ENCODE data around the gene OR6J1. TPM values are rescaled to one million over a fixed set of nuclear protein-coding genes. Genes with fewer than 3 reads are reported as not detected.
"Not testable (repeated sequence)": the region's sequence is repeated elsewhere in the genome, so short reads cannot be mapped to it uniquely, and the experiment has no call there.

The OR6J1 gene
- not detected in 2 replicates for total RNA-seq (2014; rRNA removed; shearing (Covaris generic); ENCODE audit: low replicate concordance)

DNA sequence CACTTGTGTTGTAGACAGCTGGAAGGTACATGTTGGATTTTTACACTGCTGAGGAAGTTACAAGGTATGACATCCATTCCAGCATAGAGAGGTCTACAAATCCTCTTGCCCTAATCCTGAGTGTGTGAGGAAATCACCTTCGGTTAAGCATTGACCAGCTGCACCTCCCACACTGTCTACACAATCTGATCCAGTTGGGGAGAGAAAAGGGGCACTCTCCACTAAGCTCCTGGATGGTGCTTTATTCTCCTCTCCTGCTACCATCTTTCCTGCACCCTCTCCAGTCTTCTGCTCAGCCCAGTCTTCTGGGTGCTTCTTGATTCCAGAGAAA lies at the start of gene OR6J1:
TSS of gene OR6J1 (minus strand) at position 48 of the 331 bp plus-strand sequence. CDS start 9,541 bp downstream, outside the sequence.
- no peaks in the 10 kb centered on the region for H3K36me3 ChIP-seq
- no peak within 1 kb of the TSS for H3K4me3 ChIP-seq
- H3K9me3 ChIP-seq: no peaks in the 10 kb centered on the region
- DNase-seq: no peak
- no peaks in the 10 kb centered on the region for H3K27me3 ChIP-seq

DNA sequence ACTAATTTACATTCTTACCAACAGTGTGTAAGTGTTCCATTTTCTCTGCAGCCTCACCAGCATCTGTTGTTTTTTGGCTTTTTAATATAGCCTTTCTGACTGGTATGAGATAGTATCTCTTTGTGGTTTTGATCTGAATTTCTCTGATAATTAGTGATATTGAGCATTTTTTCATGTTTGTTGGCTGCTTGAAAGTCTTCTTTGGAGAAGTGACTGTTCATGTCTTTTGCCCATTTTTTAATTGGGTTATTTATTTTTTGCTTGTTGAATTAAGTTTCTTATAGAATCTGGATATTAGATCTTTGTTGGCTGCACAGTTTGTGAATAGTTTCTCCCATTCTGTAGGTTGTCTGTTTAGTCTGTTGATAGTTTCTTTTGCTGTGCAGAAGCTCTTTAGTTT lies 48.0 kb upstream of the OR6J1 start:
- Histone ChIP-seq H3K36me3 (no peaks in the 10 kb centered on the region), H3K4me3 (no peak overlapping the region), H3K9me3 (peaks cover 10% of the 10 kb centered on the region), H3K27me3 (no peaks in the 10 kb centered on the region)
- DNase-seq: no peak

DNA sequence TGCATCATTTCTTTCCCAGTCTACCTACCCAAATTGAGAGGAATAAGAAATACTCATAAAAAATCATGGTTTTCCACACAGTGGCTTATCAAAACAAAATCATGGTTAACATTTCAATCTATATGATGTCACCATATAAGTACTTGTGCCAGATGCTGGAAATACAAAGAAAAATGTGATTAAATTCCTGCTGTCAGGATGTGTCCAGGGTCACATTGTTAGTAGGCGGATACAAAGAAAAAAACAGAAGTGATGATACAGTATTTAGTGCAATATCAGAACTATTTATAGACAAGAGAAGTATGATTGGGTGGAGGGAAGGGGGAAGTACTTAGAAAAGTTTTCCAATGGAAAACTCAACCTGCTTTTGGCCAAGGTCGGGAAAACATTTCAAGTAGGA lies 47.0 kb upstream of the OR6J1 start:
- no peaks in the 10 kb centered on the region for H3K36me3 ChIP-seq
- no peak for DNase-seq
- no peaks in the 10 kb centered on the region for H3K27me3 ChIP-seq
- H3K9me3 ChIP-seq: peaks cover 12% of the 10 kb centered on the region
- no peak overlapping the region for H3K4me3 ChIP-seq

DNA sequence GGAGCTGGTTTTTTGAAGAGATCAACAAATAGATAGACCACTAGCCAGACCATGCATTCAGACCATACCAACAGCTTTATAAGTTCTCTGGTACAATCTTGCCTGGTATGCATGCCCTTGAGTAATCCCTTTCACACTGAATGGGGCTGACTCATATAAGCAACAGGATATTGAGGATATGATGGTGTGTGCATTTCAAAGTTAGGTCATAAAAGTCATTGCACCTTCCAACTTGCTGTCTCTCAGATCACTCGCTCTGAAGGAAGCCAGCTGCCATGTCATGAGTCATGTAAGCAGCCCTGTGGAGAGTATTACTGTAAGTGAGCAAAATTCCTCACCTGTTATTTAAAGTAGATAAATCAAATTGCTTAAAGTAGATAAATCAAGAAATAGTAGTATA lies 45.0 kb upstream of the OR6J1 start:
- Histone ChIP-seq H3K36me3 (no peaks in the 10 kb centered on the region), H3K27me3 (no peaks in the 10 kb centered on the region), H3K4me3 (no peak overlapping the region), H3K9me3 (peaks cover 12% of the 10 kb centered on the region)
- DNase-seq: peak; percentile 83

DNA sequence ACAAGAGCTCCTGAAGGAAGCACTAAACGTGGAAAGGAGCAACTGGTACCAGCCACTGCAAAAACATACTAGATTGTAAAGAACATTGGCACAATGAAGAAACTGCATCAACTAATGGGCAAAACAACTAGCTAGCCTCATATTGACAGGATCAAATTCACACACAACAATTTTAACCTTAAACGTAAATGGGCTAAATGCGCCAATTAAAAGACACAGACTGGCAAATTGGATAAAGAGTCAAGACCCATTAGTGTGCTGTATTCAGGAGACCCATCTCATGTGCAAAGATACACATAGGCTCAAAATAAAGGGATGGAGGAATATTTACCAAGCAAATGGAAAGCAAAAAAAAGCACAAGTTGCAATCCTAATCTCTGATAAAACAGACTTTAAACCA lies 43.8 kb upstream of the OR6J1 start:
- not testable (repeated sequence) for H3K9me3 ChIP-seq, H3K36me3 ChIP-seq, H3K27me3 ChIP-seq, H3K4me3 ChIP-seq, DNase-seq

DNA sequence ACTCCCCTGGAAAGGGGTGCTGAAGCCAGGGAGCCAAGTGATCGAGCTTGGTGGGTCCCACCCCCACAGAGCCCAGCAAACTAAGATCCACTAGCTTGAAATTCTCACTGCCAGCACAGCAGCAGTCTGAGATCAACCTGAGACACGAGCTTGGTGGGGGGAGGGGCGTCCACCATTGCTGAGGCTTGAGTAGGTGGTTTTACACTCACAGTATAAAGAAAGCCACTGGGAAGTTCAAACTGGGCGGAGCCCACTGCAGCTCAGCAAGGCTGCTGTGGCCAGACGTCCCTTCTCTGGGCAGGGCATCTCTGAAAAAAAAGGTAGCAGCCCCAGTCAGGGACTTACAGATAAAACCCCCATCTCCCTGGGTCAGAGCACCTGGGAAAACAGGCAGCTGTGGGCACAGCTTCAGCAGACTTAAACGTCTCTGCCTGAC lies 42.0 kb upstream of the OR6J1 start:
- not testable (repeated sequence) for H3K9me3 ChIP-seq, DNase-seq, H3K4me3 ChIP-seq, H3K27me3 ChIP-seq, H3K36me3 ChIP-seq

DNA sequence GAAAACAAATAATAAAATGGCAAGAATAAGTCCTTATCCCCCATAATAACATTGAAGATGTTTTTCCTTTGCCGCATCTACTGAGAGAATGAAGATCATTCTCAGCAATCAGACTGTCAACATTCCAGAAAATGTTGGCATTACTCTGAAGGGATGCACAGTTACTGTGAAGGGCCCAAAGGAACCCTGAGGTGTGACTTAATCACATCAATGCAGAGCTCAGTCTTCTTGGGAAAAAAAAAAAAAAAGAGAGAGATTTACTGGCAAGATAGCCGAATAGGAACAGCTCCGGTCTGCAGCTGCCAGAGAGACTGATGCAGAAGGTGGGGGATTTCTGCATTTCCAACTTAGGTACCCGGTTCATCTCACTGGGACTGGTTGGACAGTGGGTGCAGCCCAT lies 41.3 kb upstream of the OR6J1 start:
- DNase-seq: no peak
- Histone ChIP-seq H3K9me3 (peaks cover 4% of the 10 kb centered on the region), H3K36me3 (no peaks in the 10 kb centered on the region), H3K27me3 (no peaks in the 10 kb centered on the region), H3K4me3 (no peak overlapping the region)

DNA sequence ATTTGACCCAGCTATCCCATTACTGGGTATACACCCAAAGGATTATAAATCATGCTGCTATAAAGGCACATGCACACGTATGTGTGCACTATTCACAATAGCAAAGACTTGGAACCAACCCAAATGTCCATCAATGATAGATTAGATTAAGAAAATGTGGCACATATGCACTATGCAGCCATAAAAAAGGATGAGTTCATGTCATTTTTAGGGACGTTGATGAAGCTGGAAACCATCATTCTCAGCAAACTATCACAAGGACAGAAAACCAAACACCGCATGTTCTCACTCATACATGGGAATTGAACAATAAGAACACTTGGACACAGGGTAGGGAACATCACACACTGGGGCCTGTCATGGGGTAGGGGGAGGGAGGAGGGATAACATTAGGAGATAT lies 39.3 kb upstream of the OR6J1 start:
- DNase-seq, H3K4me3 ChIP-seq, H3K27me3 ChIP-seq, H3K9me3 ChIP-seq, H3K36me3 ChIP-seq: not testable (repeated sequence)

DNA sequence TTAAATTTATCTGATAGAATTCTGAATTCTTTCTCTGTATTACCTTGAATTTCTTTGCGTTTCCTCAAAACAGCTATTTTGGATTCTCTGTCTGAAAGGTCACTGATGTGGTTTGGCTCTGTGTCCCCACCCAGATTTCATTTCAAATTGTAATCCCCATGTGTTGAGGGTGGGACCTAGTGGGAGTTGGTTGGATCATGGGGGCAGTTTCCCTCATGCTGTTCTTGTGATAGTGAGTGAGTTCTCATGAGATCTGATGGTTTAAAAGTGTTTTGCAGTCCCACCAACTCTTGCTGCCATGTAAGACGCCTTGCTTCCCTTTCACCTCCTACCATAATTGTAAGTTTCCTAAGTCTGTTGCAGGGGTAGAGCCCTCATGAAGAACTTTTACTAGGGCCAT lies 34.1 kb upstream of the OR6J1 start:
- Histone ChIP-seq H3K9me3 (no peaks in the 10 kb centered on the region), H3K36me3 (no peaks in the 10 kb centered on the region), H3K27me3 (no peaks in the 10 kb centered on the region), H3K4me3 (no peak overlapping the region)
- no peak for DNase-seq

DNA sequence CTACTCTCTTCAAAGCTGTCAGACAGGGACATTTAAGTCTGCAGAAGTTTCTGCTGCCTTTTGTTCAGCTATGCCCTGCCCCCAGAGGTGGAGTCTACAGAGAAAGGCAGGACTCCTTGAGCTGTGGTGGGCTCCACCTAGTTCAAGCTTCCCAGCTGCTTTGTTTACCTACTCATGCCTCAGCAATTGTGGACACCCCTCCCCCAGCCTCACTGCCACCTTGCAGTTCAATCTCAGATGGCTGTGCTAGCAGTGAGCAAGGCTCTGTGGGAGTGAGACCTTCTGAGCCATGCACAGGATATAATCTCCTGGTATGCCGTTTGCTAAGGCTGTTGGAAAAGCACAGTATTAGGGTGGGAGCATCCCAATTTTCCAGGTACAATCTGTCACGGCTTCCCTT lies 33.4 kb upstream of the OR6J1 start:
- not testable (repeated sequence) for H3K9me3 ChIP-seq, H3K27me3 ChIP-seq, DNase-seq, H3K36me3 ChIP-seq, H3K4me3 ChIP-seq

DNA sequence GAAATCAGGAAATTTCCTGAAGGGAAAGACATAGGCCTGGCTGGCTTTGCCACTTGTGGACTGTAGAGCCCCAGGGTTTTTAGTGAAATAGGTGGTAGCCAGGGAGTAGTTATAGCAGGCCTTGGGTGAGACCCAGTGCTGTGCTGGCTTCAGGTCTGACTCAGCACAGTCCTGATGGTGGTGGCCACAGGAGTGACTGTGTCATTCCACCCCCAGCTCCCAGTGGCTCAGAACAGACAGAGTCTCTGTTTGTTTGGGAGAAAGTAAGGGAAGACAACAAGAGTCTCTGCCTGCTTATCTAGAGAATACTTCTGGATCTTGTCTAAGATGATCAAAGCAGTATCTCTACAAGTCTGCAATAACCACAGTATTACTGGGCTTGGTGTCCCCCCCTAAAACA lies 27.5 kb upstream of the OR6J1 start:
- no peaks in the 10 kb centered on the region for H3K27me3 ChIP-seq
- no peak for DNase-seq

DNA sequence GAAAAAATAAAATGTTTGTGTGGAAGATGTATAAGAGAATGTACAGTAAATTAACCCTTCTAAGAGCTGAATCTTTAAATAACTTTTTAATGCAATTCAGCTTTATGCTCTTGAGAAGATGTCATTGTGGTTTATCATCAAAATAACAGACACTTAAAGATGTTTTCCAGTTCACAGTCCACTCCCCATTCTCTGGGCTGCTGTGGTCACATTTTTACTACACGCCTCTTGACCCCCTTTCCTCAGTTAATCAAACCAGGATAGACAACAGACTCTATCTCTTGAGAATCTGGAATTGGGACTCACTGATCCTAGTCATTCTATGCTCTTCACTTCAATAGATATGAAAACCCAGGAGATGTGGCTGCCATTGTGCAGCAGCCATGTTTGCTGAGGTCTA lies 24.7 kb upstream of the OR6J1 start:
- no peak for DNase-seq
- Histone ChIP-seq H3K36me3 (no peaks in the 10 kb centered on the region), H3K27me3 (no peaks in the 10 kb centered on the region), H3K4me3 (no peak overlapping the region), H3K9me3 (no peaks in the 10 kb centered on the region)

More for the DNA sequence above, 27.5 kb upstream of the OR6J1 start:
- no peak overlapping the region for H3K4me3 ChIP-seq
- no peaks in the 10 kb centered on the region for H3K9me3 ChIP-seq
- H3K36me3 ChIP-seq: no peaks in the 10 kb centered on the region

DNA sequence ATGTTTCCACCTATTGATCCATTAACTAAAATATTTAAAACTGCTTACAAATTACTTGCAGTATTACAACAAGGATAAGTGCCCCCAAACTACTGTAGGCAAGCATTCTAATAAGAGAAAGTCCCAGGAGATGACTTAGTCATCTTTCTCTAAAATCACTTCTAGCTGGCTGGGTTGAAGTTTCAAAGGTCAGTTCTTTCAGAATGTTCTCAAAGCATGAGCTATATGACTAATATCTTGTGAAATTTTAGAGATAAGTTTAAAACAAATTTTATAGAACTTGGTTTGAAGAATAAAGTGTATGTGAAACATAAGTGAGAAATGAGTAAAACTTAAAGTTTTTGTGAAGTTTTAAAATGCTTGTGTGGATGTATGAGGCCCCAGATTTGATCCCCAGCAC lies 24.3 kb upstream of the OR6J1 start:
- Histone ChIP-seq H3K4me3 (no peak overlapping the region), H3K36me3 (no peaks in the 10 kb centered on the region), H3K27me3 (no peaks in the 10 kb centered on the region), H3K9me3 (no peaks in the 10 kb centered on the region)
- no peak for DNase-seq

DNA sequence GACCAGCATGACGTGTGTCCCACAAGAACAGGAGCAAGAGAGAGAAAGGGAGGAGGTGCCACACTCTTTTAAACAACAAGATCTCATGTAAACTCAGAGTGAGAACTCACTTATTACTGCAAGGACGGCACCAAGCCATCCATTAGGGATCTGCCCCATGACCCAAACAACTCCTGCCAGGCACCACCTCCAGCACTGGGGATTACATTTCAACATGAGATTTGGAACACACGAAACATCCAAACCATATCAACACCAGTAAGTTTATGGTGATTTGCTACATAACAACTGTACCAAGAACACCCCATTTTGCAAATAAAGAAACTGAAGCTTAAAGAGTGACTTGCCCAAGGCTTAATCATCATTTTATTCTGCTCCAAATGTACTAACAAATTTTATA lies 23.7 kb upstream of the OR6J1 start:
- Histone ChIP-seq H3K27me3 (no peaks in the 10 kb centered on the region), H3K9me3 (no peaks in the 10 kb centered on the region), H3K36me3 (no peaks in the 10 kb centered on the region), H3K4me3 (no peak overlapping the region)
- no peak for DNase-seq

DNA sequence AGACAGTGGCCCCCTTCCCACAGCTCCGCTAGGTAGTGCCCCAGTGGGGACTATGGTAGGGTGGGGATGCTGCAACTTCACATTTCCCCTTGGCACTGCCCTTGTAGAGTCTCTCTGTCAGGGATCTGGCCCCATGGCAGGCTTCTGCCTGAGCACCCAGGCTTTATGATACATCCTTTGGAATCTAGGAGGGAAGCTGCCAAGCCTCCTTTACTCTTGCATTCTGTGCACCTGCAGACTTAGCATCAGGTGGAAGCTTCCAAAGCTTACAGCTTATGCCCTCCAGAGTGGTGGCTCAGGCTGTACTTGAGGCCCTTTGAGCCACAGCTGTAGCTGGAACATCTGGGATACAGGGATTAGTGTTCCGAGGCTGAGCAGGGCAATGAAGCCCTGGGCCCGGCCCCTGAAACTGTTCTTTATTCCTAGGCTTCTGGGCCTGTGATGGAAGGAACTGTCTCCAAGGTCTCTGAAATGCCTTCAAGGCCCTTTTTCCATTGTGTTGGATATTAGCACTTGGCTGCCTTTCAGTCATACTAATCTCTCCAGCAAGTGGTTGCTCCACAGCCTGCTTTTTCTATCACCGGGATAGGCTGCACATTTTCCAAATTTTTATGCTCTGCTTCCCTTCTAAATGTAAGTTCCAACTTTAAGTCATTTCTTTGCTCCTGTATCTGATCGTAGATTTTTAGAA lies 22.2 kb upstream of the OR6J1 start:
- Histone ChIP-seq H3K36me3 (no peaks in the 10 kb centered on the region), H3K4me3 (no peak overlapping the region), H3K27me3 (no peaks in the 10 kb centered on the region), H3K9me3 (no peaks in the 10 kb centered on the region)
- no peak for DNase-seq

DNA sequence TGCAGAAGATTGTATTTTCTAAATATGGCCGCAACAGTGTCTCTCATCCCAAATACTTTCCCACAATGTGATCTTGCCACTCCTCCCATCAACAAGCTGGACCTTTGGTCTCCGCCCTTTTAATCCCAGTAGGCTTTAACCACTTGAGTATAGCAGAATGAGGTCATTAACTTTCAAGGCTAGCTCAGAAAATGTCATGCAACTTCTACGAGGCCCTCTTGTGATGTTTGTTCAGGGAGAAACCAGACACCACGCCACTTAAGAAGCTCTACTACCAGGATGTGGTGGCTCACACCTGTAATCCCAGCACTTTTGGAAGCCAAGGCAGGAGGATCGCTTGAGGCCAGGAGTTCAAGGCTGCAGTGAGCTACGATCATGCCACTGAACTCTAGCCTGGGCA lies 20.1 kb upstream of the OR6J1 start:
- Histone ChIP-seq H3K4me3 (no peak overlapping the region), H3K27me3 (no peaks in the 10 kb centered on the region), H3K9me3 (no peaks in the 10 kb centered on the region), H3K36me3 (no peaks in the 10 kb centered on the region)
- DNase-seq: no peak

DNA sequence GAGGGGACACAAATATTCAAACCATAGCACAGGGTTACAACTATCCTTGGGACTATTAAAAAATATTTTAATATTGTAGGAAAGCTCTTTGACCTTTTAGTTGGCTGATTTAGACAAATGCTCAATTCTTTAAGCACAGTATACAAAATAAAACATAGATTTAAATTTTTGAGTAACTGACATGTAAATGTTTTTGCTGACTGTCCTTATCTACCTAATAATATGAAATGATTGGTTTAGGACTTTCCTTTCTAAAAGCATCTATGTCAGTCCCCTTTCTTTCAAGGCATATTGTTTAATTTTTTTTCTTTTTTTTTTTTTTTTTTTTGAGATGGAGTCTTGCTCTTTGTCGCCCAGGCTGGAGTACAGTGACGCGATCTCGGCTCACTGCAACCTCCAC lies 16.5 kb upstream of the OR6J1 start:
- Histone ChIP-seq H3K36me3 (no peaks in the 10 kb centered on the region), H3K9me3 (no peaks in the 10 kb centered on the region), H3K4me3 (no peak overlapping the region), H3K27me3 (no peaks in the 10 kb centered on the region)
- no peak for DNase-seq

DNA sequence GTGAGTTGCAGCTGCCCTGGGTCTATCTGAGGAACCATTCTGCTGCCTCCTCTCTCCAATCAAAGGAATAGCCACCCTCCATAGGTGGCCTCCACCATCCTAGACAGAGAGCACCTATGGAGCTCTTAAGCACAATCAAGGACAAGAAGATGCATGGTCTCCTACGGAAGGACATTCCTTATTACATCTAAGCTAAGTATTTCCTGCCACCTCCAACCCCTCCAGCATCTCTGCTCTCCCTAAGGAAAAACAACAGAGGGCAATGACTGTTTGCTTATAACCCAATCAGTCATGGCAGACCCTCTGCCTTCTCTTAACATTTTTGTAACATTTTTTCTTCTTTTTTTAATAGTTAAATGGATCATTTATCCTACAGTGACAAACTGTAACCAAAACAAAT lies 14.8 kb upstream of the OR6J1 start:
- Histone ChIP-seq H3K4me3 (no peak overlapping the region), H3K27me3 (no peaks in the 10 kb centered on the region), H3K36me3 (no peaks in the 10 kb centered on the region), H3K9me3 (no peaks in the 10 kb centered on the region)
- DNase-seq: no peak

DNA sequence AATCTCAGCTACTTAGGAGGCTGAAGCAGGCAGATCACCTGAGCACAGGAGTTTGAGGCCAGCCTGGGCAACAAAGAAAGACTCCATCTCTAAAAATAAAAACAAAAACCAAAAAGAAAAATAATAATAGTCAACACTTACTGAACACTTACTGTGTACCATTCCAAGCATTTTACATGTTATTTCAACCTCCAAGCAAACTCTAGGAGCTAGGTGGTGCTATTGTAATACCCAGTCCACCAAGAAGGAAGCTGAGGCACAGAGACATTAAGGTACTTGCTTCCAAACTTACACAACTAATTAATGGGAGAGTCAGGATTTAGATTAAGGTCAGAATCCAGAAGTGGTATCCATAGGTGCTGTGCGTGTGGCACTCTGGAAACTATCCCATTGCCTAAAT lies 13.7 kb upstream of the OR6J1 start:
- Histone ChIP-seq H3K36me3 (no peaks in the 10 kb centered on the region), H3K27me3 (no peaks in the 10 kb centered on the region), H3K9me3 (no peaks in the 10 kb centered on the region), H3K4me3 (no peak overlapping the region)
- DNase-seq: no peak

All from MG63 (cell line).